ENCODE measurements around the gene INSYN2A. TPM values are rescaled to one million over a fixed set of nuclear protein-coding genes. Genes with fewer than 3 reads are reported as not detected.

INSYN2A gene
- total RNA-seq, 1 donor from 2014 or later = not detected

DNA sequence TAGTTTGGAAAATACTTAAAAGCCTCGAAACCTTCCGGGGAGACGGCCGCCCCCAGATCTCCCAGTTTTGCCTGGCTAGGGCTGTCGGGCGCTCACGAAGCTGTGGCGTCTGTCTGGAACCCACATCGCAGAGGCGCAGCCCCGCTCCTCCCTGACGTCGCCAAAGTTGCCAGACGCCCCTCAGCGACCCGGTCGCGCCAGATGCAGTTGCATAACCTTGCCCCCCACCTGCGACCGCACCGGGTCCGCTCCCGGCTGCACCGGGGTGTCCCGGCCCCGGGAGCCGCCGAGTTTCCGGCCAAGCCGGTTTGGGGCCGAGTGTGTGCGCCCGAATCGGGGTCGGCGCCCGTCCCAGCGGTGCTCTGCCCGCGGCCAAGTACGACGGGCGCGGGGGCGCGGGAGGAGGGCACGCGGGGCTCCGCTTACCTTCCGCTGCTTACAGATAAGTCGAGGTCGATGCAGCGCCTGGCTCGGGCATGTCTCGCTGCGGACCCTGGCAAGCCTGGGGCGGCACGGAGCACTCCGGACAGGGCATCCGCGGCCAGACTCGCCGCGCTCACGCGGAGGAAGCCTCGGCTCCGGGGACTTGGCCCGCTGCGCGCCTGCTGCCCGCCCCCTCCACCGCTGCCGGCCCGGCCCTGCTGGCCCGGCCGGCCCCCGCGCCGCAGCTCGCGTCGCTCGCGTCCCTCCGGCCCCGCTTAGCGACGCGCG lies 665 bp downstream of the INSYN2A start:
- DNase-seq (ENCODE audit: low spot score) = no peak

- DNase-seq (ENCODE audit: low spot score) = no peak
These were observed 1.3 kb downstream of the INSYN2A start for GRCh38 chr10:127195041-127195506.

DNA sequence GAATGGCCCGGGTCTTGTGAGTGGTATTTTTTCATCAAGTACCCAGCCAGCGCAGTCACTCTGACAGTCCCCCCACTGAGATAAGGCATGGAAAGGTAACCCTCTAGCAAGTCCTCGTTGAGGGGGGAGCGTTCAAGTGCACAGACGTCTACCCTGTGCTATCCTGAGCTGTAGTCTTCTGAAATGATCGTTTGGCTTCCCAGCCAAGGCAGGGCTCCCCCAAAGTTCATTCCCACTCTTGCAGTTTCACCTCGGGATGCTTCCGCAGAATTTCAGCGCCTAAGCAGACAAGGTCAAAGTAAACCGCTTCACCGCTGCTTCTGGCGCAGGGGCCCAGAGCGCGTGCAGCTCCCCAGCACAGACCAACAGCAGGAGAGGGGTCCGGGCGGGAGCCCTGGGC lies 1.8 kb downstream of the INSYN2A start:
- no peak for DNase-seq (ENCODE audit: low spot score)

- no peak for DNase-seq (ENCODE audit: low spot score)
These were observed 2.3 kb downstream of the INSYN2A start for GRCh38 chr10:127194111-127194510.

- DNase-seq (ENCODE audit: low spot score) = no peak
These were observed 3.3 kb downstream of the INSYN2A start for GRCh38 chr10:127193125-127193524.

GRCh38 chr10:127190427-127190826 lies 6.0 kb downstream of the INSYN2A start:
- DNase-seq (ENCODE audit: low spot score) = no peak

GRCh38 chr10:127189226-127189625 lies 7.2 kb downstream of the INSYN2A start:
- DNase-seq (ENCODE audit: low spot score) = no peak

DNA sequence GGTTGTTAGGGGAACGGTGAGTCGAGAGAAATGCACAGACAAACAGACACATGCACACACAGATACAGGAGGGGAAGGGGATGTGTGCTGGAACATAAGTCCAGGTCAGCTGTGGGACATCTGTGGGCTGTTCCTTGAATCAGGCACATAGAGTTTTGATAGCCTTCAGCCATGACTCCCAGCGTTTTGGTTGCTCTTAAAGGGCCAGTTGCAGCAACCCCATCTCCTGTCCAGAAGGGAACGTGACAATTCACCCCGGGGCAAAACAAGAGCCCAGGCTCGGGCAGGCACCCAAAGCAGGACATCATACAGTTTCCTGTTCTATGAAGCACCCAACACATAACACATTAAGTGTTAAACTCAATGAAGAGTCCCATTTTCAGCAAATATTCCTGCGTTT lies 9.6 kb downstream of the INSYN2A start:
- DNase-seq (ENCODE audit: low spot score) = no peak

- no peak for DNase-seq (ENCODE audit: low spot score)
These were observed 11.8 kb downstream of the INSYN2A start for GRCh38 chr10:127184582-127184981.

DNA sequence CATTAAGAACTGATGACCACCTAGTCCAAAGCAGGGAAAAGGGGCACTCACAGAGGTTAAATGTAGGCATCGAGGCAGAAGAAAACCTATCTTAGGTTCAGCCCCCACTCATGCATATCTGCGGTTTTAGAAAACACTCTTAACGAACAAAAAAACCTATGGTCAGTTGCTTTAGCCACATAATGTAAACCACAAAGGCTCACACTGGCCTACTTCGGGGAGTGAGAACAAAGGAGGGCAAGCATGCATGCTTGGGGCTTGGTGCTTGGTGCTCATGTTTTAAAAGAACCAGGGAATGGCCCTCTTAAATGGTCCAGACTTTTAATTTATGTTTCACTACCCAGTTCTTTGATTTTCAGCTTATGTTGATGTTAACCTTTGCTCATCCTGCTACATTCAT lies 14.2 kb downstream of the INSYN2A start:
- DNase-seq (ENCODE audit: low spot score) = no peak

DNA sequence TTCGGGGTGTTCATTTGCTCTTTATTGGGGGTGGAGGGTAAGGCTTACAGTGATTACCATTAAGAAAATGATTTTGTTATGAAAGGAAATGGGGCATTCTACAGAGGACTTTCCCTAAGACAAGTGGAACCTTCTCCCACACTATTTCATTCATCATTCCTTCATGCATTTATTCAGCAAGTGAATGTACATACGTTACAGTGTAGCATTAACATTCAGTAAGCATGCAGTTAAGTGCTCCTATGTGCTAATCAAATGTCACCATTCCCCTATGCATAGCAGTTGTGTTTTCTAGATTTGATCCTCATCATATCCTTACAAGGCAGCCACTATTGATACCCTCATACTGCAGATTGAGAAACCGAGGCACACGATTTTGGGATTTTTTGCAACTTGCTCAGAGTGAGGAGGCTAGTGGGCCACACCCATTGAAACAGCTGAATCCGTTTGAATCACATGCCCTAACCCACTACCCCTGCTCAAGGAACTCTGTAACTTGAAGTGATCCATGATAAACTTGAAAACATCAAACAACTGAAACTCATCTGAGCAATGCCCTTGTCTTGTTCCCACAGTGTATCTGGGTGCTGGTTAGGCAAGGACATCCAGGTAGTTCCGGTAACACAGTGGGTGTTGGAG lies 16.7 kb downstream of the INSYN2A start:
- DNase-seq (ENCODE audit: low spot score) = no peak

DNA sequence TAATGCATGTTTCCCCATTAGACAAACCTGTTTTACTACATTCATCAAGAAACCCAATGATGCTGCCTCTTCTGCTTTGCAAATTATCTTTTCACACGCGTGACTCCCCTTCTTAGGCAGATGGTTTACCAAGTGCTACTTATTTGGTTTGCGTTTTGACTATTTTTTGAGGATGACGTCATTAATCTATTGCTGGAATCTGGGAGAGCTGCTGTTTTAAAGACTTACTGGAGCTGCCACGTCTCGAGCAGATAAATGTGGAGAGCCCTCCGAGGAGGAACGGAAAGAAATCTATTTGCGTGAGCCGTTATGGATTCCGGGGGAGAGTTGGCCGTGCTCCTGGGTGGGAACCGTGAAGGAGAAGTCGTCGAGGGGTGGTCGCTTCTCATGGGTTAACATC lies 19.7 kb downstream of the INSYN2A start:
- no peak for DNase-seq (ENCODE audit: low spot score)

DNA sequence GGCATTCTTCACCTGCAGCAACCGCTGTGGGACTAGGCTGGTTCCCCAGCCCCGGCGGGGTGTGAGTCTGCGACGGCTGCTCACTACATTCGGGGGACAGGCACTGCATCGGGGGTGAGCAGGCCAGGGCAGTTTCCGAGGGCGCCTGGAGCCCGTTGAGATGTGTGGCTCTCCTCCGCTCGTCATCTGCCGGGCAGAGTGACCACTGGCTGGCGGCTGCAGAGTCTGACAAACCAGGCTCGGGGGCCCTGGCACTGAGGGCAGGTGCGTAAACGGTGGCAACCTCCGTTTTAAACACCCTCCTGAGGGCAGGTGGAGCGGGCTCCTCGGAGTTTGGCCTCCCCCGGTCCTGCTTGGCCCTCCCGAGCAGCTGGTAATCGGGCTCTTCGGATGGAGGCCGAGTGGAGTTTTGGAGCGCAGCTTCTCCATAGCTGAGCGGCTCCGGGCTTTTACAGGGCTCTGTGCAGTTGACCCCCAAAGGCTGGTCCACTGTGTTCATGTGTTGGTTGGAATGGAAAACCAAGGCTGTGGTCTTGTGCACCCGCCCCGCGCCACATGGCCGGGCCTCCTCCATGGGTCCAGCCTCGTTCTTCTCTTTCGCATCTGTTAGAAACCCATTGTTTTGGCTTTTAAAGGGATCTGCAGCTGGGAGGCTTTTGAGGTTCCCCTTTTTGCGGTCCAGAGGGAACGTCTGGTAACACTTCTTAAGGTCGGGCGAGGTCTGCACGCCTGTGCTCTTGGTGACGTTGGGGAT lies 20.9 kb downstream of the INSYN2A start:
- no peak for DNase-seq (ENCODE audit: low spot score)

GRCh38 chr10:127174866-127175265 lies 21.5 kb downstream of the INSYN2A start:
- no peak for DNase-seq (ENCODE audit: low spot score)

DNA sequence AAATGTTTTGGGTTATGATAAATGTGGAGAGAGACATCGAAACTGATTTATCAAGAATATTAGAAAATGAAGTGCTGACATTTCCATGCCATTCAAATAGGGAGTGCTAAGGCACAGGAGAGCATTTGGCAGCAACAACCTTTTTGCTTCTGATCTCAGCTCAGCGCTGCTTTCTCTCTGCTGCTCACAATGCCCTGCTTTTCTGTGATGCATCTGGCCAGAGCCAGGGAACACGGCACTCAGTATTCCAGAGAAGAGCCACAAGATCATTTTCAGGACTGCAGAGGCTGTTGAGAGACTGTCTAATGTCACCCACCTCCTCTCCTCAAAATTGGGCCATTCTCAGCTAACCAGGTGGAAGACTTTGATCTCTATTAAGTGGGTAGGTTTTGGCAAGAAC lies 28.1 kb downstream of the INSYN2A start:
- no peak for DNase-seq (ENCODE audit: low spot score)

- no peak for DNase-seq (ENCODE audit: low spot score)
These were observed 33.5 kb downstream of the INSYN2A start for GRCh38 chr10:127162841-127163240.

DNA sequence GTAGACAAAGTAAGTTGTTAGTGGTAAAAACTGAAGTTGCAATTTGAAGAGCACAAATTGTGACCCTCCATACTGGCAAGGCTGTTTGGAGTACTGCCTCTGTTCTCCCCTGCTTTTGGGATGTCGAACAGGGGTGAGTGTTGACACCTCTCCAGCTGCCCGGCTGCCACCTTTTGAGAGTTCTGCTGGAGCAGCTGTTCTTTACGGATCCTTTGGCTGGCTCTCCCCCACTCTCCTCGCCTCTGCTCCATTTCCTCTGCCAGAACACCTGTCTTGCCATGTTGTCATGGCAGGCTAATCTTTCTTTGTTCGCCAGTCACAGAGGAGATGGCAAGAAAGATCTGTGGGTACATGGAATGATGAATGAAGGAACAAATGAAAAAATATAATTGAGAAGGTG lies 34.9 kb downstream of the INSYN2A start:
- no peak for DNase-seq (ENCODE audit: low spot score)

GRCh38 chr10:127159648-127160245 lies 36.6 kb downstream of the INSYN2A start:
- DNase-seq (ENCODE audit: low spot score) = no peak

GRCh38 chr10:127158662-127159061 lies 37.7 kb downstream of the INSYN2A start:
- no peak for DNase-seq (ENCODE audit: low spot score)

- no peak for DNase-seq (ENCODE audit: low spot score)
These were observed 38.7 kb downstream of the INSYN2A start for GRCh38 chr10:127157506-127158200.

- DNase-seq (ENCODE audit: low spot score) = no peak
These were observed 39.3 kb downstream of the INSYN2A start for GRCh38 chr10:127157089-127157488.
